GM13976 (cell line): ENCODE measurements around the gene RUNX3.

Source experiments
- DNase-seq: peaks from one replicate; pipeline ENCODE4 v3.0.0; 2012; ENCODE audit warnings: low spot score
- CTCF ChIP-seq: IDR thresholded peaks from 2 replicates; pipeline ENCODE4 v1.5.1; 2012; ENCODE audit warnings: borderline replicate concordance, mild to moderate bottlenecking; ENCODE audit not compliant: insufficient read depth; ENCODE audit errors: extremely low read depth, missing control alignments, control extremely low read depth
- in situ Hi-C: fragments of 300-500 bp; cut with MboI; formaldehyde crosslinking; loops from one replicate; pipeline ENCODE4 v1.12.0; 2022; ENCODE audit warnings: low sequenced_read_pairs, mixed read lengths, inconsistent platforms; ENCODE audit not compliant: unreplicated experiment

Gene RUNX3

GRCh38 chr1:24904731-24905354, 25.2 kb downstream of the RUNX3 start:
- in situ Hi-C loops: no loop called here
- no peak for DNase-seq
- no peak for TF ChIP-seq CTCF

GRCh38 chr1:24903955-24904730, 25.9 kb downstream of the RUNX3 start:
- in situ Hi-C loops: no loop called here
- TF ChIP-seq CTCF: no peak

GRCh38 chr1:24903560-24903954, 26.5 kb downstream of the RUNX3 start:
- TF ChIP-seq CTCF: no peak
- in situ Hi-C loops: no loop called here
- no peak for DNase-seq

More at GRCh38 chr1:24903955-24904730, 25.9 kb downstream of the RUNX3 start:
- peak; percentile 37 for DNase-seq

GRCh38 chr1:24903011-24903461, 27.0 kb downstream of the RUNX3 start:
- DNase-seq: peak; percentile 35
- TF ChIP-seq CTCF: no peak
- in situ Hi-C loops: no loop called here

- no peak for DNase-seq
- no peak for TF ChIP-seq CTCF
- in situ Hi-C loops: no loop called here
Measured at GRCh38 chr1:24902471-24902891, 27.6 kb downstream of the RUNX3 start.

GRCh38 chr1:24901791-24902470, 28.1 kb downstream of the RUNX3 start:
- in situ Hi-C loops: no loop called here
- no peak for TF ChIP-seq CTCF
- peak; percentile 43 for DNase-seq
